Gastrocnemius medialis (tissue), 4 donors: ENCODE measurements around the gene TMCC1.
"Not testable (repeated sequence)": the region's sequence is repeated elsewhere in the genome, so short reads cannot be mapped to it uniquely, and the experiment has no call there.

Experiments used
- CTCF ChIP-seq, 5 experiments: fragments of 450-650 bp in 3 of 5; fragments of 200-600 bp in 2 of 5; sonication (generic) in 2 of 5; IDR thresholded peaks in 4 of 5; conservative IDR thresholded peaks in 1 of 5; 1 replicate in 4 of 5; 2 replicates in 1 of 5; pipeline ENCODE4 v1.5.1; 2016 to 2019; ENCODE audit warnings: antibody characterized with exemption in 5 of 5, mild to moderate bottlenecking in 3 of 5, moderate library complexity in 3 of 5
- POLR2A ChIP-seq, 2 donors: fragments of 450-650 bp; IDR thresholded peaks; one replicate each; pipeline ENCODE4 v1.6.1; 2017; ENCODE audit warnings: antibody characterized with exemption in 2 of 2, mild to moderate bottlenecking in 2 of 2, moderate library complexity in 2 of 2

- TF ChIP-seq CTCF (IDR thresholded peaks at IDR 0.05 in 4 of 5, conservative IDR thresholded peaks at IDR 0.05 in 1 of 5); POLR2A (IDR thresholded peaks at IDR 0.05): not testable (repeated sequence)
Observed at GRCh38 chr3:129674798-129675123, 218.8 kb downstream of the TMCC1 start.
